ENCODE measurements around the gene SHD. TPM values are rescaled to one million over a fixed set of nuclear protein-coding genes. Genes with fewer than 3 reads are reported as not detected.
A peak's percentile ranks its signal among the peaks of the same experiment; 100 is the strongest.

SHD gene
- total and polyA plus RNA-seq, 2 of the 13 experiments (the other 11 are each of a cell fraction or from before 2014, with no cell fraction given) = 0.11 to 0.20 TPM

DNA sequence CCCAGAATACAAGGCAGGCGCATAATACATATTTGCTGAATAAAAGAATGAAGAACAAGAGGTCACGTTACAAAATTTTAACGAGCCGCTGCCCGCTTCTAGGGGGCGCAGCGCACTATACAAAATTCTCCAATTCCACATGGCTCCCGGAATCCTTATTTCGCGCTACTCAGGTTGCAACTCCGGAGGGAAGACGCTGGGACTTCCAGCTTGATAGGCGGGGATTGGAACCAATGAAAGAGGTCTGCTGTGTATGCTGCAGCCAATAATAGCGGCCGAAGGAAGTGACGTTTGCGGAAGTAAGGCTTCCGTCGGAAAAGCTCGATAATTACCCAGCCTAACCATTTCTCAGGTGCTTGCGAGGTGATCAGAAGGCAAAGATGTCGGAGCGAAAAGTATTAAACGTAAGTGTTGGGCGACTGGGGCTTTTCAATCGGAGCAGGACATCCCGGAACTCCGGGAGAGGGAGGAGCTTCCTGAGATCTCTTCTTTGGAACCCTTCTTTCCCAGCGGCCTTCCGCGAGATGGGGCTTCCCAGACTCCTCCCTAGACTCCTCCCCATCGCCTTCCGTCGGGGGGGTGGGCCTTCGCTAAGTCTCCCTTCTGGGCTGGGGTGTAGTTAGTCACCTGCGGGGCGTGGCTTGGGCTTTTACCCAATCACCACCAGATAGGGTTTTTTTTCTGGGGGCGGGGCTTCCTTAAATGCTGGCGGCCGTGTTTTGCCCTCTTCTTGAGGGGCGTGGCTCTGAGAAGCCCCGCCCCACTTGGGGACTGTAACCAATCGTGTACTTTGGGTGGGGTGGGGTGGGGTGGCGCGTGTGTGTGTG, 32.1 kb upstream of the SHD start, which contains the start of gene YJU2 (continued):
- TF ChIP-seq, protein P1, sequence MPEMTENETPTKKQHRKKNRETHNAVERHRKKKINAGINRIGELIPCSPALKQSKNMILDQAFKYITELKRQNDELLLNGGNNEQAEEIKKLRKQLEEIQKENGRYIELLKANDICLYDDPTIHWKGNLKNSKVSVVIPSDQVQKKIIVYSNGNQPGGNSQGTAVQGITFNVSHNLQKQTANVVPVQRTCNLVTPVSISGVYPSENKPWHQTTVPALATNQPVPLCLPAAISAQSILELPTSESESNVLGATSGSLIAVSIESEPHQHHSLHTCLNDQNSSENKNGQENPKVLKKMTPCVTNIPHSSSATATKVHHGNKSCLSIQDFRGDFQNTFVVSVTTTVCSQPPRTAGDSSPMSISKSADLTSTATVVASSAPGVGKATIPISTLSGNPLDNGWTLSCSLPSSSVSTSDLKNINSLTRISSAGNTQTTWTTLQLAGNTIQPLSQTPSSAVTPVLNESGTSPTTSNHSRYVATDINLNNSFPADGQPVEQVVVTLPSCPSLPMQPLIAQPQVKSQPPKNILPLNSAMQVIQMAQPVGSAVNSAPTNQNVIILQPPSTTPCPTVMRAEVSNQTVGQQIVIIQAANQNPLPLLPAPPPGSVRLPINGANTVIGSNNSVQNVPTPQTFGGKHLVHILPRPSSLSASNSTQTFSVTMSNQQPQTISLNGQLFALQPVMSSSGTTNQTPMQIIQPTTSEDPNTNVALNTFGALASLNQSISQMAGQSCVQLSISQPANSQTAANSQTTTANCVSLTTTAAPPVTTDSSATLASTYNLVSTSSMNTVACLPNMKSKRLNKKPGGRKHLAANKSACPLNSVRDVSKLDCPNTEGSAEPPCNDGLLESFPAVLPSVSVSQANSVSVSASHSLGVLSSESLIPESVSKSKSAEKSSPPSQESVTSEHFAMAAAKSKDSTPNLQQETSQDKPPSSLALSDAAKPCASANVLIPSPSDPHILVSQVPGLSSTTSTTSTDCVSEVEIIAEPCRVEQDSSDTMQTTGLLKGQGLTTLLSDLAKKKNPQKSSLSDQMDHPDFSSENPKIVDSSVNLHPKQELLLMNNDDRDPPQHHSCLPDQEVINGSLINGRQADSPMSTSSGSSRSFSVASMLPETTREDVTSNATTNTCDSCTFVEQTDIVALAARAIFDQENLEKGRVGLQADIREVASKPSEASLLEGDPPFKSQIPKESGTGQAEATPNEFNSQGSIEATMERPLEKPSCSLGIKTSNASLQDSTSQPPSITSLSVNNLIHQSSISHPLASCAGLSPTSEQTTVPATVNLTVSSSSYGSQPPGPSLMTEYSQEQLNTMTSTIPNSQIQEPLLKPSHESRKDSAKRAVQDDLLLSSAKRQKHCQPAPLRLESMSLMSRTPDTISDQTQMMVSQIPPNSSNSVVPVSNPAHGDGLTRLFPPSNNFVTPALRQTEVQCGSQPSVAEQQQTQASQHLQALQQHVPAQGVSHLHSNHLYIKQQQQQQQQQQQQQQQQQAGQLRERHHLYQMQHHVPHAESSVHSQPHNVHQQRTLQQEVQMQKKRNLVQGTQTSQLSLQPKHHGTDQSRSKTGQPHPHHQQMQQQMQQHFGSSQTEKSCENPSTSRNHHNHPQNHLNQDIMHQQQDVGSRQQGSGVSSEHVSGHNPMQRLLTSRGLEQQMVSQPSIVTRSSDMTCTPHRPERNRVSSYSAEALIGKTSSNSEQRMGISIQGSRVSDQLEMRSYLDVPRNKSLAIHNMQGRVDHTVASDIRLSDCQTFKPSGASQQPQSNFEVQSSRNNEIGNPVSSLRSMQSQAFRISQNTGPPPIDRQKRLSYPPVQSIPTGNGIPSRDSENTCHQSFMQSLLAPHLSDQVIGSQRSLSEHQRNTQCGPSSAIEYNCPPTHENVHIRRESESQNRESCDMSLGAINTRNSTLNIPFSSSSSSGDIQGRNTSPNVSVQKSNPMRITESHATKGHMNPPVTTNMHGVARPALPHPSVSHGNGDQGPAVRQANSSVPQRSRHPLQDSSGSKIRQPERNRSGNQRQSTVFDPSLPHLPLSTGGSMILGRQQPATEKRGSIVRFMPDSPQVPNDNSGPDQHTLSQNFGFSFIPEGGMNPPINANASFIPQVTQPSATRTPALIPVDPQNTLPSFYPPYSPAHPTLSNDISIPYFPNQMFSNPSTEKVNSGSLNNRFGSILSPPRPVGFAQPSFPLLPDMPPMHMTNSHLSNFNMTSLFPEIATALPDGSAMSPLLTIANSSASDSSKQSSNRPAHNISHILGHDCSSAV (CRISPR knock-in tag; IDR thresholded peaks at IDR 0.05; ENCODE audit: borderline replicate concordance) = no peak
- TF ChIP-seq, protein P2, sequence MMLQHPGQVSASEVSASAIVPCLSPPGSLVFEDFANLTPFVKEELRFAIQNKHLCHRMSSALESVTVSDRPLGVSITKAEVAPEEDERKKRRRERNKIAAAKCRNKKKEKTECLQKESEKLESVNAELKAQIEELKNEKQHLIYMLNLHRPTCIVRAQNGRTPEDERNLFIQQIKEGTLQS (CRISPR knock-in tag; IDR thresholded peaks at IDR 0.05) = peak; percentile 21; the same call in 1 of the 2 replicates
- TF ChIP-seq GABPA (IDR thresholded peaks at IDR 0.05; ENCODE audit: low read depth, low read length) = peak; percentile 85
- TF ChIP-seq GABPA (CRISPR knock-in tag; IDR thresholded peaks at IDR 0.05; ENCODE audit: low read depth) = peak; percentile 99
- no peak for TF ChIP-seq RFX5 (IDR thresholded peaks at IDR 0.05; ENCODE audit: low read depth, low read length)
- no peak for TF ChIP-seq EED (CRISPR knock-in tag; IDR thresholded peaks at IDR 0.05)
- TF ChIP-seq TSC22D2 (CRISPR knock-in tag; IDR thresholded peaks at IDR 0.05; ENCODE audit: borderline replicate concordance) = 0 out of 2 replicates have a peak, but pooled peaks have one; percentile 35
- TF ChIP-seq ZKSCAN5 (CRISPR knock-in tag; IDR thresholded peaks at IDR 0.05) = no peak
- no peak for TF ChIP-seq SRSF9 (IDR thresholded peaks at IDR 0.05; ENCODE audit: borderline replicate concordance, insufficient read depth, low read depth, low read length, poor library complexity, severe bottlenecking)
- TF ChIP-seq ARNTL (CRISPR knock-in tag; IDR thresholded peaks at IDR 0.05) = no peak
- TF ChIP-seq ZNF75D (CRISPR knock-in tag; IDR thresholded peaks at IDR 0.05; ENCODE audit: borderline replicate concordance) = no peak
- TF ChIP-seq YEATS2 (CRISPR knock-in tag; IDR thresholded peaks at IDR 0.05; ENCODE audit: borderline replicate concordance) = peak; percentile 94
- TF ChIP-seq, protein P3, sequence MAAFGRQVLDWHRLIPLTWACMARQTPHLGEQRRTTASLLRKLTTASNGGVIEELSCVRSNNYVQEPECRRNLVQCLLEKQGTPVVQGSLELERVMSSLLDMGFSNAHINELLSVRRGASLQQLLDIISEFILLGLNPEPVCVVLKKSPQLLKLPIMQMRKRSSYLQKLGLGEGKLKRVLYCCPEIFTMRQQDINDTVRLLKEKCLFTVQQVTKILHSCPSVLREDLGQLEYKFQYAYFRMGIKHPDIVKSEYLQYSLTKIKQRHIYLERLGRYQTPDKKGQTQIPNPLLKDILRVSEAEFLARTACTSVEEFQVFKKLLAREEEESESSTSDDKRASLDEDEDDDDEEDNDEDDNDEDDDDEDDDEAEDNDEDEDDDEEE (CRISPR knock-in tag; IDR thresholded peaks at IDR 0.05) = peak; percentile 61; the same call in 1 of the 2 replicates
- TF ChIP-seq ZNF232 (CRISPR knock-in tag; IDR thresholded peaks at IDR 0.05; ENCODE audit: borderline replicate concordance) = 0 out of 2 replicates have a peak, but pooled peaks have one; percentile 9
- TF ChIP-seq LCORL (IDR thresholded peaks at IDR 0.05) = peak; percentile 77
- TF ChIP-seq LCORL (CRISPR knock-in tag; IDR thresholded peaks at IDR 0.05) = no peak; the same call in none of the 2 replicates
- TF ChIP-seq ZBTB7A (CRISPR knock-in tag; IDR thresholded peaks at IDR 0.05) = no peak
- TF ChIP-seq ZNF780A (CRISPR knock-in tag; IDR thresholded peaks at IDR 0.05) = no peak
- TF ChIP-seq DMAP1 (CRISPR knock-in tag; IDR thresholded peaks at IDR 0.05) = peak; percentile 88
